ENCODE data around the gene XK.
"Not testable (repeated sequence)": the region's sequence is repeated elsewhere in the genome, so short reads cannot be mapped to it uniquely, and the experiment has no call there.

Gene XK

DNA sequence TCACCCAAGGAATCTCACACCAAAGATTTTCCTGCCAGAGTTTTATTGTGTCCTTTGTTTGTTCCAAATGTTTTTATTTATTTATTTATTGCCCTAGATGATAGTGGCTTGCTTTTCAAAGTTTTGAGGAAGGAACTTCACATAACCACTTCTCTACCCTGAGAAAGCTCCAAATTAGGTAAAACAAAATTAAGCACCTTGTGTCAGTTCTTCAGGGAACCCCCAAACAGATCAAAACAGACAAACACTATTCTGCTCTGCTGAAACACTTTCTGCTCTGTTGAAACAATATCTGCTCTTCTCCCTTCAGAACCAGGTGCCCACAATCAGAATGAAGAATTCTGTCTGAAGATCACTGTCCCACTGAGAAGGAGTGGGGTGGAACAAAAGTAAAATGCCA, 77.8 kb downstream of the XK start:
- no peaks in the 10 kb centered on the region for H3K4me1 ChIP-seq (ENCODE audit: control insufficient read depth, insufficient read depth, low read length, poor library complexity, severe bottlenecking)
- no peaks in the 10 kb centered on the region for H3K27me3 ChIP-seq (replicated peaks; ENCODE audit: control insufficient read depth, insufficient read depth, low read length, poor library complexity, severe bottlenecking)
- H3K4me3 ChIP-seq (ENCODE audit: insufficient read depth, low read depth, low read length, poor library complexity, severe bottlenecking): no peak overlapping the region
- DNase-seq: no peak
- H3K27ac ChIP-seq (ENCODE audit: insufficient read depth, low read length, poor library complexity, severe bottlenecking): no peak overlapping the region
- no peaks in the 10 kb centered on the region for H3K9me3 ChIP-seq (ENCODE audit: control insufficient read depth, low read length)
- no peaks in the 10 kb centered on the region for H3K36me3 ChIP-seq (ENCODE audit: control insufficient read depth, insufficient read depth, low read length)

DNA sequence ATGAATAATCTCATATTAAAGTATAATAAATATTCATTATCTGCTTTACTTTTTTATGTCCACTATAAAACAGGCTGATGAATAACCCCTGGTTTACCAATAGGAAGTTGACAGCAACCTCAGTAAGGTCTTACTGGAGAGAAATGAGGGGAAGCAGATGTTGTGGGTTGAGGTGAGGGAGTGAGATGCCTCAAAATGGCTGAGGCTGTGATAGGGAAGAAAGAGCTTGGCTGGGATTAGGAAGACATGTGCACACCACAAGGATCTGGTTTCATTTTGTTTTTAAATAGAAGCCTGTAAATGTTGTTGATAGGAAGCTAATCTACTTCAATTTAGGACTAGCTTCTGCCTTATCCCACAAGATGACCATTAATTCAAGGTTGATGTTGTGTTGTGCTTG, 79.9 kb downstream of the XK start:
- Histone ChIP-seq H3K36me3 (ENCODE audit: control insufficient read depth, insufficient read depth, low read length) (no peaks in the 10 kb centered on the region), H3K27ac (ENCODE audit: insufficient read depth, low read length, poor library complexity, severe bottlenecking) (no peak overlapping the region), H3K27me3 (replicated peaks; ENCODE audit: control insufficient read depth, insufficient read depth, low read length, poor library complexity, severe bottlenecking) (no peaks in the 10 kb centered on the region), H3K4me1 (ENCODE audit: control insufficient read depth, insufficient read depth, low read length, poor library complexity, severe bottlenecking) (no peaks in the 10 kb centered on the region), H3K4me3 (ENCODE audit: insufficient read depth, low read depth, low read length, poor library complexity, severe bottlenecking) (no peak overlapping the region), H3K9me3 (ENCODE audit: control insufficient read depth, low read length) (no peaks in the 10 kb centered on the region)
- DNase-seq: no peak

DNA sequence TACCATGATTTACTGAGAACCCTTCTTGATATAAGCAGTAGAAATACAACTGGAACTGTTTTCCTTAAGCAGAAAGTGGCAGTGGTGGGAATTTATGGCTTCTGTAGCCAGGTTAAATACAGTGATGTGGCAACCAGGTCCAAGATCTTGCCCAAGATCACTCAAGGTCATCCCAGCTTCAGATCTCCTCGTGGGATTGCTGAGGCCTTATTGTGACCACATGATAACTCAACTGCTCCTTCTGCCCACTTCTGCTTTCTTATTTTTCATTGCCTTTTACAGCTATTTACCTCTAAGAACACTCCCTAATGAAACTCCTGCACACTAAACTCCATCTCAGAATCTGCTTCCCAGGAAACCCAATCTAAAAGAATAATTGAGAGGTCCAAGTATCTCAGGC, 81.8 kb downstream of the XK start:
- no peak for DNase-seq
- no peaks in the 10 kb centered on the region for H3K9me3 ChIP-seq (ENCODE audit: control insufficient read depth, low read length)
- no peaks in the 10 kb centered on the region for H3K27me3 ChIP-seq (replicated peaks; ENCODE audit: control insufficient read depth, insufficient read depth, low read length, poor library complexity, severe bottlenecking)
- H3K4me3 ChIP-seq (ENCODE audit: insufficient read depth, low read depth, low read length, poor library complexity, severe bottlenecking): no peak overlapping the region
- H3K4me1 ChIP-seq (ENCODE audit: control insufficient read depth, insufficient read depth, low read length, poor library complexity, severe bottlenecking): no peaks in the 10 kb centered on the region
- no peak overlapping the region for H3K27ac ChIP-seq (ENCODE audit: insufficient read depth, low read length, poor library complexity, severe bottlenecking)
- H3K36me3 ChIP-seq (ENCODE audit: control insufficient read depth, insufficient read depth, low read length): no peaks in the 10 kb centered on the region

DNA sequence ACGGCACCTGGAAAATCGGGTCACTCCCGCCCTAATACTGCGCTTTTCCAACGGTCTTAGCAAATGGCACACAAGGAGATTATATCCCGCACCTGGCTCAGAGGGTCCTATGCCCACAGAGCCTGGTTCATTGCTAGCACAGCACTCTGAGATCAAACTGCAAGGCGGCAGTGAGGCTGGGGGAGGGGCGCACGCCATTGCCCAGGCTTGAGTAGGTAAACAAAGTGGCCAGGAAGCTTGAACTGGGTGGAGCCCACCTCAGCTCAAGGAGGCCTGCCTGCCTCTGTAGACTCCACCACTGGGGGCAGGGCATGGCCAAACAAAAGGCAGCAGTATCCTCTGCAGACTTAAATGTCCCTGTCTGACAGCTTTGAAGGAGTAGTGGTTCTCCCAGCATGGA, 83.3 kb downstream of the XK start:
- not testable (repeated sequence) for H3K4me1 ChIP-seq (ENCODE audit: control insufficient read depth, insufficient read depth, low read length, poor library complexity, severe bottlenecking); DNase-seq; H3K9me3 ChIP-seq (ENCODE audit: control insufficient read depth, low read length); H3K36me3 ChIP-seq (ENCODE audit: control insufficient read depth, insufficient read depth, low read length); H3K27ac ChIP-seq (ENCODE audit: insufficient read depth, low read length, poor library complexity, severe bottlenecking); H3K27me3 ChIP-seq (replicated peaks; ENCODE audit: control insufficient read depth, insufficient read depth, low read length, poor library complexity, severe bottlenecking); H3K4me3 ChIP-seq (ENCODE audit: insufficient read depth, low read depth, low read length, poor library complexity, severe bottlenecking)

DNA sequence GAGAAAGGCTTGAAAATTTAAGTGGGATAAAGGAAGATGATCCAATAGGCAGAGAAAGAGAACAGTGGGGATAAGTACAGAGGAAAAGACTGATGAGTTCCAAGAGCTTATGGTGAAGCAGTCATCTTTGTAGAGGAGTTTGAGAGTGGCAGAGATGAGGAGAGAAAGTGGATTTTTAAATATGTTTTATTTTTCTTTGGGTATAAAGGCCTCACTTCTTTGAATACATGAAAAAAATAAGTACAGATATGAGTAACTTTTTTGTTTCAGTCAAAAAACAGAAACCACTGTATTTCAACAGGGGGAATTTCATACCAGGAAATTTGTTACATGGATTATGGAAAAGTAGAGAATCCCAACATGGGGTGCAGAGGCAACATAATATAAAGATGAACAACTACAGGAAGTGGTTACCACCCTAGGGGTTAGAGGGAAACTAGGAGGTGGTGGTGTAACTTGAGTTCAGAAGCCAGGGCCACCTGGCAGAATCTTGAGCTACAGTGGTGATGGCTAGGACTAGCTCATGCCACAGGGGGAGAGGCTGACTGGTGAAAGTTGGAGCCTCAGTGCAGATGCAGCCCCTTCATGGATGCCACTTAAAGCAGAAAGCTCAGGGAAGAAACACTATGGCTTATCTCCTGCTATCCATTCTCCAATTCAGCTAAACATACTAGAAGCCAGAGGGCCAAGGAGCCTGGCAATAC, 90.8 kb downstream of the XK start:
- H3K4me3 ChIP-seq (ENCODE audit: insufficient read depth, low read depth, low read length, poor library complexity, severe bottlenecking): no peak overlapping the region
- DNase-seq: no peak
- no peaks in the 10 kb centered on the region for H3K9me3 ChIP-seq (ENCODE audit: control insufficient read depth, low read length)
- peaks cover 3% of the 10 kb centered on the region for H3K4me1 ChIP-seq (ENCODE audit: control insufficient read depth, insufficient read depth, low read length, poor library complexity, severe bottlenecking)
- no peaks in the 10 kb centered on the region for H3K27me3 ChIP-seq (replicated peaks; ENCODE audit: control insufficient read depth, insufficient read depth, low read length, poor library complexity, severe bottlenecking)
- no peak overlapping the region for H3K27ac ChIP-seq (ENCODE audit: insufficient read depth, low read length, poor library complexity, severe bottlenecking)
- H3K36me3 ChIP-seq (ENCODE audit: control insufficient read depth, insufficient read depth, low read length): no peaks in the 10 kb centered on the region

DNA sequence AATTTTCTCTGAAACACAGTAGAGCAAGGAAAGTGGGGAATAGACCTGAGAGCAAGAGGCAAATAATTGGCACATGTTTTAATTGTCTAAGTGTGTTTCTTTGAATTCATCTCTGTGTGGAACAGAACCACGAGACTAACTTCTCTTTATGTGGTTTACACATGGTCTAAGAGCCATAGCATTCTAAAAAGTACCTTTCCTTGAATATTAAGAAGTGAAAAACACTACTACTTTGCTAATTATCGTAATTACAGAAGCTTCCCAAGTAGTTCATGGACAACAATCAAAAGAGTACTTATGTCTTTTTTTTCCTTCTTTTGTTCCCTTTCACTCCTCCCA, 91.4 kb downstream of the XK start:
- H3K27ac ChIP-seq (ENCODE audit: insufficient read depth, low read length, poor library complexity, severe bottlenecking): no peak overlapping the region
- no peaks in the 10 kb centered on the region for H3K9me3 ChIP-seq (ENCODE audit: control insufficient read depth, low read length)
- no peaks in the 10 kb centered on the region for H3K27me3 ChIP-seq (replicated peaks; ENCODE audit: control insufficient read depth, insufficient read depth, low read length, poor library complexity, severe bottlenecking)
- DNase-seq: no peak
- H3K4me3 ChIP-seq (ENCODE audit: insufficient read depth, low read depth, low read length, poor library complexity, severe bottlenecking): no peak overlapping the region
- peaks cover 3% of the 10 kb centered on the region for H3K4me1 ChIP-seq (ENCODE audit: control insufficient read depth, insufficient read depth, low read length, poor library complexity, severe bottlenecking)
- no peaks in the 10 kb centered on the region for H3K36me3 ChIP-seq (ENCODE audit: control insufficient read depth, insufficient read depth, low read length)

DNA sequence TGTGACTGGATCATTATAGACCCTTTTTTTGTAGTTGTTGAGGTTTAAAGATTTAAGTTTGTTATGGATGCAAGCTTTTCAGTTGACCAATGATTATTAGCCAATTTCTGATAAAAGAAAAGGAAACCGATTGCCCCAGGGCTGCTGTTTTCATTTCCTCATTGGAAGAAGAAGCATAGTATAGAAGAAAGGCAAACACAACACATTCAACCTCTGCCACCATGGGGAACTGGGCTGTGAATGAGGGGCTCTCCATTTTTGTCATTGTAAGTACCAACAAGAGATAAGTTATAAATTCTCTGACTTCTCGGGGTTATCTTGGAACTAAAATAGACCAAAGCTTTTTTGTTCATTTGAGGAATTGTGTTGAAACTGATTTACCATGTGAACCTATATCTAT, 94.3 kb downstream of the XK start, which contains the start of gene CYBB:
Gene CYBB, plus strand, starts transcription at position 203 of the 400 bp plus-strand sequence. Its CDS starts 19 bp downstream, at position 222.
- no peak within 1 kb of the TSS for H3K4me3 ChIP-seq (ENCODE audit: insufficient read depth, low read depth, low read length, poor library complexity, severe bottlenecking)
- no peaks in the 10 kb centered on the region for H3K9me3 ChIP-seq (ENCODE audit: control insufficient read depth, low read length)
- H3K27me3 ChIP-seq (replicated peaks; ENCODE audit: control insufficient read depth, insufficient read depth, low read length, poor library complexity, severe bottlenecking): no peaks in the 10 kb centered on the region
- H3K27ac ChIP-seq (ENCODE audit: insufficient read depth, low read length, poor library complexity, severe bottlenecking): no peak within 1 kb of the TSS
- DNase-seq: no peak
- no peaks in the 10 kb centered on the region for H3K36me3 ChIP-seq (ENCODE audit: control insufficient read depth, insufficient read depth, low read length)
- peaks cover 3% of the 10 kb centered on the region for H3K4me1 ChIP-seq (ENCODE audit: control insufficient read depth, insufficient read depth, low read length, poor library complexity, severe bottlenecking)

DNA sequence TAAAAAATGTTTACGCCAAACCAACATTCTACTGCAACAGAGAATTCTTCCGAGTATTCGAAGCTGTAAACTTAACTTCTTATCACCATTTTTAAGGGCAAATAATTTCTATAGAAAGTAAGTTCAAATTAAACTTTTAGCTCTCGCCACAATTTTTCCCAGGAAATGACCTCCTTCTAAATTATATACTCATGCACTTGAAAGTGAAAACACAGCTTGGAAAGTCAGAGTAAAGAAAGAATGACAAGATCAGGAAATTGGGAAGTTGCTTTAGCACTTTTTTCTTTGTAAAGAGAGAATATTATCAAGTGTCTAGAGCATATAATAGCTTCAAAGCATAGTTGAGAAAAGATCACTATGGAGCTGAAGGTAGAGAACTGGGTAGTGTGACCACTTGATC, 95.5 kb downstream of the XK start:
- no peaks in the 10 kb centered on the region for H3K36me3 ChIP-seq (ENCODE audit: control insufficient read depth, insufficient read depth, low read length)
- no peaks in the 10 kb centered on the region for H3K9me3 ChIP-seq (ENCODE audit: control insufficient read depth, low read length)
- H3K4me3 ChIP-seq (ENCODE audit: insufficient read depth, low read depth, low read length, poor library complexity, severe bottlenecking): no peak overlapping the region
- peaks cover under 1% of the 10 kb centered on the region for H3K4me1 ChIP-seq (ENCODE audit: control insufficient read depth, insufficient read depth, low read length, poor library complexity, severe bottlenecking)
- H3K27me3 ChIP-seq (replicated peaks; ENCODE audit: control insufficient read depth, insufficient read depth, low read length, poor library complexity, severe bottlenecking): no peaks in the 10 kb centered on the region
- no peak for DNase-seq
- no peak overlapping the region for H3K27ac ChIP-seq (ENCODE audit: insufficient read depth, low read length, poor library complexity, severe bottlenecking)
